Fibroblast of skin of right biceps (primary cell): ENCODE measurements around the gene ERMAP.

Experiments used
- DNase-seq: peaks from one replicate; pipeline ENCODE4 v3.0.0-alpha.2; 2013

Gene ERMAP

DNA sequence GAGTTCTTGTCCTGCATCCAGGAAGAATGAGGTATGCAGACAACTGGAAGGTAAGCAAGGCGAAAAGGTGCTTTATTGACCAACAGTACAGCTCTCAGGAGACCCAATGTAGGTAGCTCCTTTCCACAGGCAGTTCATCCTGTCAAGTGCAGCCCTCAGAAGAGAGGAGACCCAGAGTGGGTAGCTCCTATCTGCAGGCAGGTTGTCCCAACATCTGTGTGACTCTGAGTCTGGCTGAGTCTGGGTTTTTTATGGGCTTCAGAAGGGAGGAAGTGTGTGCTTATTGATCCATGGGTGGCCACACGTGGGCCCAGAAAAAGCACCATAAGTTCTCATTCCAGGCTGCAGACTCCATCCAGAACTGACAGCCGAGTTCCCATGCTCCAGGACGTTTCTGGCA lies 63.5 kb downstream of the ERMAP start:
- no peak for DNase-seq

DNA sequence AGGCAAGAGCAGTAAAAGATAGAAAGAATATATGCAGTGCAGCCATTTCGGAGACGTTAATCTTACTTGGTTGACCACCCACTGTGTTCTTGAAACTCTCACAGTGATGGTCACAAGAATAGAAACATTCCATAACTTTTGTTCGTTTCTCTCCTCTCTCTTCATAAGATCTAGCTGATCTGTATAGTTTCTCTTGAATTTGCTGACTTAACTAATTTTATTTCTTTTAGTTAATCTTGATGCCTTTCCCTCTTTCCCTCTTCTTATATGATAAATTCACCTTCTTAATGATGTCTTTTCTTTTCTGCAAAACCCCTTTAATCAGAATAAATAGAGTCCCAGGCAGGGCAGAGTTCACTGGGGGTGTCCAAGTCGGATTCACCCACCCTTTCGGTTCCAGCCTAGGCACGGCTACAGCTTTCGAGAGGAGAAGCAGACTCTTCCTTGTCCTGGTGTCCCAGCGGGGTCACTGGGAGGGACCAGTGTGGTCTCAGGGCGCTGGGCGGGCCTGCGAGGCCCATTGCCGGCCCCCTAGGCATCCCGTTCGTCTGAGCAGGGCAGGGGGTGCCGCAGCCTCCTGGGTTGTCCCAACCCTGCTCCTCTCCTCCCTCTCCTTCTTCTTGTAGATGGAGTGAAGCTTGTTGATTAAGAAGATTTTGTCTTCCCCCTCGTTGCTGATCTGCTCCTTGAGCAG lies 69.3 kb downstream of the ERMAP start:
- no peak for DNase-seq

DNA sequence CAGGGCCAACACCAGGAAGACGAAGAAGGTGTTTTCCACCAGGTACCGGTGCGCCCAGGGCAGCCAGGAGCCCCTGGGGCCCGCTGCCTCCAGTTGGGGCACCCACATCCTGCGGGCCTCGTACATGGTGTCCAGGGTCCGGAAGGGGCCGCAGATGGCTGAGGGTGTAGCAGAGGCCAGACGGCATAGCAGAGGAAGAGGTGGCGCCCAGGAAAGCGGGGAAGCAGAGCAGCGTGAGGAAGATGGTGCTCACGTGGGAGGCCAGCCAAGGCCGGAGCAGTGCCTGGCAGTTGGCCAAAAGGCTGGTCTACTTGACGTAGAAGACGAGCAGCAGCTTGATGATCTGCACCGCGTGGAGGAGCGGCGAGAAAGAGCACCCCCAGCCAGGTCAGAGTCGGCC lies 69.9 kb downstream of the ERMAP start:
- DNase-seq, result no peak

DNA sequence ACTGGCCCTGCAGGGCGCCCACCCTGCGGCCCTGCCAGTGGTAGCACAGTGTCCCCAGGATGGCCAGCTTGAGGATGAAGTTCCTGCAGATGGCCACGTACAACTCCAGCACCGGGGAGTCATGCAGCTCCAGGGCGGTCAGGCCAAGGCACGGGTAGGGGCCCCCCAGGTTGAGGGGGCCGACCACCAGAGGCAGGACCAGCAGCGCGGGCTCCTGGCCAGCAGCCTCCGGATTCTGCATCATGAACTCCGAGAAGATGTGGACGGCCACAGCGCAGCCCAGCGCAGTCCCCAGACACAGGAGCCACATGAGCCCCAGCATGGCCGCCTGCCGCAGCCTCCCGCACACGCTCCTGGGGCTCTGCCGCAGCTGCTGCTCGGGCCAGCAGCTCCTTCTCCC lies 70.4 kb downstream of the ERMAP start:
- DNase-seq, result no peak

DNA sequence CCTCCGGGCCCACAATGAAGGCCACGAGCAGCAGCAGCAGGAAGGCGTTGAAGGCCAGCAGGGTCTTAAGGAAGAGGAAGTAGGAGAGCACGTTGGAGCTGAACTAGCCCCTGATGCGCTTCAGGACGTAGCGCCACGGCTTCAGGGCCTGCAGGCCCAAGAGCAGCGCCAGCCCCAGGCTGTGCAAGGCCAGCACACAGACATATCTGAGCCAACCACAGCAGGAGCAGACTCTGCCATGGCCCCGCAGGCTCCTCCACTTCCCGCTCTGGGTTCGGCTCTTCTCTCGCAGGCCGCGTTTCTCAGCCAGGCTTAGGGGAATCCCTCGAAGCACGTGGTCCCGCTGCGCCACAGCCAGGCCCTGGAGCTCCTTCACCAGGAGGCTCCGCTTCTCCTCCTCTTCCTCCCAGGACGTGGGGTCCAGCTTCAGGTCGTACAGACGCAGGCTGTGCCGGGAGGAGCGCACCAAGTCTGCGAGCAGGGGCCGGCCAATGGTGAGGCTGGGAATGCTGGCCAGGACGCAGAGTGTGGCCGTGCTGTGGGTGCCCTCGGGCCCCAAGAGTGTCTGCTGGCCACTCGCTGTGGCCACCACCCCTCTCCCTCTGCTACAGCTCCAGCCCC lies 71.2 kb downstream of the ERMAP start:
- no peak for DNase-seq

DNA sequence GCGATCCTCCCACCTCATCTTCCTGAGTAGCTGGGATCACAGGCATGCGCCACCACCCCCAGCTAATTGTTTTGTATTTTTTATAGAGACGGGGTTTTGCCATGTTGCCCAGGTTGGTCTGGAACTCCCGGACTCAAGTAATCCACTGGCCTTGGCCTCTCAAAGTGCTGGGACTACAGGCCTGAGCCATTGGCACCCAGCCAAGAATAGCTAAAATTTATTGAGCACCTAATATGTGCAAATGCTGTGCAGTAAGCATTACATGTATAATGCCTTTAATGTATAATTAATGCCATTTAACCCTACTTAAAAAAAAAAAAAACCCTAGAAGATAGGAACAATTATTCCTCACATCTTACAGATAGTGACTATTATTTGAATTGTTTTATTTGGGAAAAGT lies 72.3 kb downstream of the ERMAP start:
- no peak for DNase-seq

DNA sequence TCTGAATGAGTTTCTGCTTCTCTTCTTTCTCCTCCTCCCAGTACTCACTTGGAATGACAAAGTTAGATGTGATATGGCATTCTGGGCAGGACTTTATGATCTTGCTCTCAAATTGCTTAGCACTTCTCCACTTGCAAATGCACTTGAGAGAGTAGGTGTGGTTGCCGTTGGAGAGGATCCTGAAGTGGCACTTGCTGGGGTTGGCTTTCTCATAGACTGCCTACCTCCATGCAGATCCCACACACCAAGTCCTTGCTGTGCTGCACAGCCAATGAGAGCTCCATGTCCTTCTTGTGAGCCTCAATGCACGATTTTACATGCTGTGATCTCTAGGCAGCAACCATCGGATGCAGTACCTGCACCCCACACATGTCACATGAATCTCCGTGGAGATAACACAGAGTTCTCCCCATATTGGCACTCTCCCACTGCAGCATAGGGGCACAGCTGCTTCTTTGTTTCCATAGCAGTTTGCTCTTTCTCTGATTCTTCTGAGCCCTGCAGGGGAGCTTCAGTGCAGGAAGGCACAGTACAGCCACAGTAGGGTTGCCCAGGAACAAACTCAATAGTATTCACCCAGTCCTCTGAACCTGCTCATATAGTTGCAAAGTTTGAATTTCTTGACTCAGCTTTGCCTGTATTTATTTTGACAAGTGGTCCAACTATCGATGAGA lies 74.7 kb downstream of the ERMAP start:
- DNase-seq, result no peak
